Heart left ventricle (tissue), 16 donors: ENCODE results near the gene ETHE1. TPM values are rescaled to one million over a fixed set of nuclear protein-coding genes. Genes with fewer than 3 reads are reported as not detected.

Experiments used
- ATAC-seq, 4 donors: fragments of 200-7000 bp; cut with Tn5 transposase; one replicate each; pipeline ENCODE4 v1.9.1; 2020 to 2022; ENCODE audit warnings: moderate library complexity in 4 of 4, mild to moderate bottlenecking in 3 of 4, moderate number of reproducible peaks in 1 of 4
- DNase-seq, 5 donors: peaks; one replicate each; pipeline ENCODE4 v3.0.0-alpha.2; 2020
- H3K27ac ChIP-seq, 12 donors: fragments of 200-600 bp; sonication (generic) in 4 of 12; one replicate each; pipeline versions ENCODE4 v1.5.0 to v1.8.0; 2016 to 2022; ENCODE audit warnings: mild to moderate bottlenecking in 2 of 12
- H3K27me3 ChIP-seq, 9 donors: fragments of 200-600 bp; sonication (generic) in 2 of 9; one replicate each; pipeline versions ENCODE4 v1.5.1 to v1.8.0; 2016 to 2022; ENCODE audit warnings: mild to moderate bottlenecking in 3 of 9
- H3K36me3 ChIP-seq, 9 donors: fragments of 200-600 bp; sonication (generic) in 2 of 9; one replicate each; pipeline versions ENCODE4 v1.5.0 to v1.8.0; 2018 to 2022; ENCODE audit warnings: mild to moderate bottlenecking in 2 of 9
- H3K4me1 ChIP-seq, 12 donors: fragments of 200-600 bp; sonication (generic) in 4 of 12; one replicate each; pipeline versions ENCODE4 v1.5.0 to v1.8.0; 2016 to 2022; ENCODE audit warnings: mild to moderate bottlenecking in 3 of 12
- H3K4me3 ChIP-seq, 12 donors: fragments of 200-600 bp; sonication (generic) in 4 of 12; one replicate each; pipeline versions ENCODE4 v1.5.0 to v1.8.0; 2017 to 2022; ENCODE audit warnings: mild to moderate bottlenecking in 9 of 12, moderate library complexity in 4 of 12
- H3K9me3 ChIP-seq, 12 donors: fragments of 200-600 bp; sonication (generic) in 4 of 12; one replicate each; pipeline versions ENCODE4 v1.5.0 to v1.8.0; 2016 to 2022; ENCODE audit warnings: mild to moderate bottlenecking in 1 of 12
- CTCF ChIP-seq, 12 donors: fragments of 200-600 bp; sonication (generic) in 4 of 12; IDR thresholded peaks; one replicate each; pipeline versions ENCODE4 v1.5.0 to v1.8.0; 2018 to 2022; ENCODE audit warnings: antibody characterized with exemption in 12 of 12, mild to moderate bottlenecking in 5 of 12
- POLR2A ChIP-seq, 2 donors: fragments of 450-650 bp; IDR thresholded peaks; one replicate each; pipeline ENCODE4 v1.6.1; 2017; ENCODE audit warnings: antibody characterized with exemption in 2 of 2, mild to moderate bottlenecking in 2 of 2, moderate library complexity in 2 of 2
- WGBS, 4 donors: extraction: QIAGEN DNeasy Blood & Tissue Kit in 2 of 4; methylation state at CpG; one replicate each; pipeline versions ENCODE4 v1.1.5 to v1.1.7; 2013 to 2018; 5-methylcytosine and 5-hydroxymethylcytosine counted together
- intact Hi-C, 10 donors: fragments of 100-400 bp; cut with DNase I; formaldehyde crosslinking; loops; one replicate each; pipeline versions ENCODE4 v1.11.1 to v1.14.2; 2022
- polyA plus RNA-seq, 2 donors: library from polyadenylated mRNA; stranded (reverse); fragments of 200-250 nt; gene quantifications; one replicate each; pipeline ENCODE4 v1.2.3, GENCODE V29; 2013
- total RNA-seq, 9 donors: library from RNA; depleted of rRNA in 2 of 9; stranded (reverse); fragments of >200 nt in 2 of 9; fragmentation: NEBNext Ultra II Directional in 3 of 9; extraction: Animal tissue kit (Norgen Biotek cat#: 25700) in 3 of 9; gene quantifications; one replicate each; pipeline versions ENCODE4 v1.1.0 to v1.2.4, GENCODE V29; 2016 to 2023
- donor health status: ischemic (EF 13 %, LVEDD 7.1; RV severe dilation, severe dysfunction).
- donor health status: healthy with polysubstance abuse.
- donor health status: DM: no; HTN: yes; CAD: no.
- donor health status: DM: no; HTN: no; CAD: no.
- donor health status: ischemic (EF 25% LVEDD 6.9; RV normal size, moderate dysfunction).
- donor health status: ischemic (EF 25% LVEDD 5.7; RV mildly dilated, moderate dysfunction).
- donor health status: healthy.
- donor health status: DM: yes; HTN: yes; CAD: no.
- donor health status: ischemic (EF 35%, LVEDD 5.7; RV mildly dilated, moderate dysfunction).
- donor health status: nonischemic (EF 11% LVEDD 7.7; RV severe dilation, severe dysfunction).
- donor health status: DM: yes; HTN: yes; CAD: no.
- donor health status: PGD.
- donor health status: ischemic (EF 29% LVEDD 5.4; RV normal size, mild dysfunction).
- donor health status: nonischemic (EF 23%, LVEDD 6.1; RV moderate dilation, normal function).

The ETHE1 gene
- total and polyA plus RNA-seq, 11 donors = 6.0 to 27.6 (median 14.2) TPM

GRCh38 chr19:43575156-43575950, 48.4 kb upstream of the ETHE1 start, which contains the start of the genes PINLYP and XRCC1:
PINLYP (plus strand) TSS chr19:43575801; CDS start chr19:43577192, 1,391 bp downstream.
XRCC1 (minus strand) TSS chr19:43575527; CDS start chr19:43575458, 69 bp downstream.
- Histone ChIP-seq H3K27me3 (no peaks in the 10 kb centered on the region), H3K4me1 (peaks cover 6 to 24% (median 13%) of the 10 kb centered on the region in 12 donors), H3K27ac (peak within 1 kb of the TSS in 11 of 12 donors; percentile 49 to 93 (median 83)), H3K4me3 (peak within 1 kb of the TSS; percentile 57 to 96 (median 87)), H3K9me3 (no peaks in the 10 kb centered on the region), H3K36me3 (peaks cover 0 to 26% (median 11%) of the 10 kb centered on the region in 9 donors)
- TF ChIP-seq POLR2A (IDR thresholded peaks at IDR 0.05) (peak in 1 of 2 donors; percentile 57), CTCF (IDR thresholded peaks at IDR 0.05) (no peak)
- ATAC-seq = peak; percentile 99 to 100 (median 100)
- WGBS, 4 donors = 0% methylated on average over 49 to 51 of the region's 51 CpGs
- DNase-seq = peak; percentile 98 to 99 (median 99)
- intact Hi-C loops = loop anchor here in 7 of 10 donors (1.0 to 2.0 kb wide), 3 partner anchors 21 to 23 kb away; partner anchors contain the start of genes IRGQ (in 6 of the 7) and ZNF576 (in 6 of the 7)

- Histone ChIP-seq H3K36me3 (peaks cover 0 to 26% (median 11%) of the 10 kb centered on the region in 9 donors), H3K4me3 (peak overlapping the region; percentile 57 to 96 (median 87)), H3K4me1 (peaks cover 6 to 22% (median 13%) of the 10 kb centered on the region in 12 donors), H3K27me3 (no peaks in the 10 kb centered on the region), H3K9me3 (no peaks in the 10 kb centered on the region), H3K27ac (peak overlapping the region in 11 of 12 donors; percentile 49 to 93 (median 83))
- no peak for DNase-seq
- intact Hi-C loops = loop anchor here in 7 of 10 donors (1.0 to 2.0 kb wide), 4 partner anchors 22 to 39 kb away; partner anchors contain the start of genes IRGQ (in 6 of the 7) and ZNF576 (in 6 of the 7)
- no peak for TF ChIP-seq CTCF (IDR thresholded peaks at IDR 0.05)
- TF ChIP-seq POLR2A (IDR thresholded peaks at IDR 0.05) = no peak
- 31 to 37% (median 35%) methylated on average over 11 to 12 of the region's 12 CpGs for WGBS, 4 donors
- no peak for ATAC-seq
Observed at GRCh38 chr19:43574424-43575155, 47.6 kb upstream of the ETHE1 start.

- DNase-seq (no peak), ATAC-seq (no peak)
- no peaks in the 10 kb centered on the region for H3K27me3 ChIP-seq
- H3K4me3 ChIP-seq = no peak overlapping the region
- WGBS, 4 donors = 83 to 87% (median 86%) methylated on average over 3 of the region's 3 CpGs
- H3K27ac ChIP-seq = no peak overlapping the region
- H3K9me3 ChIP-seq = no peaks in the 10 kb centered on the region
- intact Hi-C loops = no loop called here
- peaks cover 0 to 26% (median 14%) of the 10 kb centered on the region in 9 donors for H3K36me3 ChIP-seq
- TF ChIP-seq POLR2A (IDR thresholded peaks at IDR 0.05) = no peak
- no peak for TF ChIP-seq CTCF (IDR thresholded peaks at IDR 0.05)
- H3K4me1 ChIP-seq = peaks cover 6 to 22% (median 13%) of the 10 kb centered on the region in 12 donors
Observed at GRCh38 chr19:43572171-43572588, 45.2 kb upstream of the ETHE1 start.
